H9 (cell line): Measurements from ENCODE around the gene PTPRR. TPM values are rescaled to one million over a fixed set of nuclear protein-coding genes. Genes with fewer than 3 reads are reported as not detected.

Experiments
- DNase-seq: peaks from one replicate; pipeline ENCODE4 v3.0.0-alpha.2; 2017
- H2AFZ ChIP-seq: one replicate; pipeline ENCODE4 v1.6.1; 2013; ENCODE audit warnings: mild to moderate bottlenecking, low read length, control low read depth, moderate library complexity
- H2AK5ac ChIP-seq: 2 replicates; pipeline ENCODE4 v1.6.1; 2013; ENCODE audit warnings: low read length, control low read depth, mixed read lengths; ENCODE audit not compliant: insufficient read length
- H2BK120ac ChIP-seq: one replicate; pipeline ENCODE4 v1.6.1; 2013; ENCODE audit warnings: low read depth, mild to moderate bottlenecking, low read length, control low read depth, inconsistent platforms; ENCODE audit not compliant: poor library complexity, severe bottlenecking
- H2BK12ac ChIP-seq: 2 replicates; pipeline ENCODE4 v1.6.1; 2013; ENCODE audit warnings: low read length, control low read depth, mixed read lengths, low read depth; ENCODE audit not compliant: insufficient read length
- H2BK15ac ChIP-seq: 2 replicates; pipeline ENCODE4 v1.6.1; 2013; ENCODE audit warnings: low read depth, low read length, control low read depth
- H2BK20ac ChIP-seq: one replicate; pipeline ENCODE4 v1.6.1; 2013; ENCODE audit warnings: low read depth, mild to moderate bottlenecking, low read length, control low read depth, inconsistent platforms; ENCODE audit not compliant: poor library complexity, severe bottlenecking
- H2BK5ac ChIP-seq: 2 replicates; pipeline ENCODE4 v1.6.1; 2013; ENCODE audit warnings: low read length, control low read depth, mixed read lengths; ENCODE audit not compliant: insufficient read length
- H3K14ac ChIP-seq: 2 replicates; pipeline ENCODE4 v1.6.1; 2013; ENCODE audit warnings: low read length, control low read depth; ENCODE audit not compliant: insufficient read depth
- H3K18ac ChIP-seq: 2 replicates; pipeline ENCODE4 v1.6.1; 2013; ENCODE audit warnings: low read depth, mild to moderate bottlenecking, mixed read lengths, low read length, control low read depth; ENCODE audit not compliant: insufficient read length
- H3K23ac ChIP-seq: 2 replicates; pipeline ENCODE4 v1.6.1; 2013; ENCODE audit warnings: low read length, control low read depth, mixed read lengths, low read depth; ENCODE audit not compliant: insufficient read length
- H3K23me2 ChIP-seq: 2 replicates; pipeline ENCODE4 v1.6.1; 2013; ENCODE audit warnings: low read depth, mild to moderate bottlenecking, mixed read lengths, low read length, control low read depth; ENCODE audit not compliant: insufficient read length, poor library complexity, severe bottlenecking
- H3K27ac ChIP-seq: 2 replicates; pipeline ENCODE4 v1.5.1; 2013; ENCODE audit warnings: low read length, control low read depth, mixed read lengths, low read depth; ENCODE audit not compliant: insufficient read length
- H3K27me3 ChIP-seq: 2 replicates; pipeline ENCODE4 v1.6.1; 2013; ENCODE audit warnings: low read length, control low read depth, inconsistent platforms; ENCODE audit not compliant: insufficient read depth
- H3K4ac ChIP-seq: 2 replicates; pipeline ENCODE4 v1.6.1; 2013; ENCODE audit warnings: low read depth, mild to moderate bottlenecking, control low read depth, inconsistent platforms, low read length, moderate library complexity
- H3K4me1 ChIP-seq: 2 replicates; pipeline ENCODE4 v1.6.1; 2013; ENCODE audit warnings: low read length, control low read depth, inconsistent platforms; ENCODE audit not compliant: insufficient read depth
- H3K4me2 ChIP-seq: 2 replicates; pipeline ENCODE4 v1.6.1; 2013; ENCODE audit warnings: low read length, control low read depth, mixed read lengths; ENCODE audit not compliant: insufficient read length, insufficient read depth
- H3K56ac ChIP-seq: 2 replicates; pipeline ENCODE4 v1.6.1; 2013; ENCODE audit warnings: low read depth, mild to moderate bottlenecking, mixed read lengths, low read length, control low read depth; ENCODE audit not compliant: insufficient read length
- H3K79me1 ChIP-seq: 2 replicates; pipeline ENCODE4 v1.6.1; 2013; ENCODE audit warnings: low read depth, mild to moderate bottlenecking, moderate library complexity, low read length, control low read depth, inconsistent platforms; ENCODE audit not compliant: insufficient read depth, poor library complexity, severe bottlenecking
- H3K79me2 ChIP-seq: 2 replicates; pipeline ENCODE4 v1.6.1; 2013; ENCODE audit warnings: low read length, control low read depth, inconsistent platforms; ENCODE audit not compliant: insufficient read depth
- H3K9ac ChIP-seq: 2 replicates; pipeline ENCODE4 v1.6.1; 2013; ENCODE audit warnings: low read length, control low read depth, mixed read lengths; ENCODE audit not compliant: insufficient read length; ENCODE audit errors: extremely low read depth
- H3K9me3 ChIP-seq: one replicate; pipeline ENCODE4 v1.6.1; 2013; ENCODE audit warnings: low read depth, low read length, inconsistent platforms; ENCODE audit not compliant: control insufficient read depth
- H3T11ph ChIP-seq: one replicate; pipeline ENCODE4 v1.6.1; 2013; ENCODE audit warnings: mild to moderate bottlenecking, low read length, control low read depth, inconsistent platforms
- H4K20me1 ChIP-seq: one replicate; pipeline ENCODE4 v1.6.1; 2013; ENCODE audit not compliant: control insufficient read depth, insufficient read length, insufficient read depth
- H4K5ac ChIP-seq: 2 replicates; pipeline ENCODE4 v1.6.1; 2013; ENCODE audit warnings: low read depth, mild to moderate bottlenecking, mixed read lengths, low read length, control low read depth; ENCODE audit not compliant: insufficient read length
- H4K8ac ChIP-seq: replicated peaks from 2 replicates; pipeline ENCODE4 v1.6.1; 2013; ENCODE audit warnings: low read length, control low read depth, mixed read lengths, low read depth; ENCODE audit not compliant: insufficient read length
- H4K91ac ChIP-seq: 2 replicates; pipeline ENCODE4 v1.6.1; 2013; ENCODE audit warnings: low read depth, mild to moderate bottlenecking, moderate library complexity, mixed read lengths, low read length, control low read depth; ENCODE audit not compliant: insufficient read length
- H3K27ac Mint-ChIP-seq, 3 experiments: 2 replicates in 2 of 3; 3 replicates in 1 of 3; pipeline ENCODE4 v1.8.0; 2020 to 2021; ENCODE audit warnings: mixed read lengths in 3 of 3, mild to moderate bottlenecking in 1 of 3, moderate library complexity in 1 of 3
- H3K27me3 Mint-ChIP-seq: 2 replicates; pipeline ENCODE4 v1.8.0; 2021; ENCODE audit warnings: low read depth, mild to moderate bottlenecking, moderate library complexity, mixed read lengths
- H3K36me3 Mint-ChIP-seq, 3 experiments: 2 replicates in 2 of 3; 3 replicates in 1 of 3; pipeline ENCODE4 v1.8.0; 2020 to 2021; ENCODE audit warnings: low read depth in 3 of 3, mixed read lengths in 3 of 3; ENCODE audit not compliant: insufficient read depth in 1 of 3
- H3K4me1 Mint-ChIP-seq, 2 experiments: 2 replicates each; pipeline ENCODE4 v1.8.0; 2020; ENCODE audit warnings: mixed read lengths in 2 of 2
- H3K4me3 Mint-ChIP-seq, 2 experiments: 2 replicates in 1 of 2; 3 replicates in 1 of 2; pipeline ENCODE4 v1.8.0; 2020 to 2021; ENCODE audit warnings: mild to moderate bottlenecking in 2 of 2, mixed read lengths in 2 of 2, moderate library complexity in 1 of 2
- H3K9me3 Mint-ChIP-seq, 2 experiments: 2 replicates in 1 of 2; 3 replicates in 1 of 2; pipeline ENCODE4 v1.8.0; 2020; ENCODE audit warnings: mild to moderate bottlenecking in 2 of 2, mixed read lengths in 2 of 2, moderate library complexity in 1 of 2
- CTCF ChIP-seq: fragments of 200-600 bp; sonication (generic); conservative IDR thresholded peaks from 3 replicates; pipeline ENCODE4 v1.8.0; 2021; ENCODE audit warnings: antibody characterized with exemption, mild to moderate bottlenecking
- total RNA-seq: library from RNA; stranded (reverse); gene quantifications from 2 replicates; pipeline ENCODE4 v1.2.1, GENCODE V29; 2021

Gene PTPRR
- total RNA-seq, 1 experiment from 2014 or later, result 0.22 TPM

GRCh38 chr12:70837026-70837425 lies 83.5 kb downstream of the PTPRR start:
- H2BK20ac ChIP-seq, result no peak overlapping the region
- no peak overlapping the region for H4K8ac ChIP-seq
- no peaks in the 10 kb centered on the region for H3K27me3 ChIP-seq
- no peak overlapping the region for H2BK5ac ChIP-seq
- no peaks in the 10 kb centered on the region for H3K4me1 ChIP-seq
- no peak overlapping the region for H3K9ac ChIP-seq
- H2BK15ac ChIP-seq, result no peak overlapping the region
- Mint-ChIP-seq H3K4me1 (peaks cover 14 to 20% of the 10 kb centered on the region in 2 experiments), H3K4me3 (no peak overlapping the region), H3K9me3 (no peaks in the 10 kb centered on the region), H3K27ac (no peak overlapping the region), H3K27me3 (no peaks in the 10 kb centered on the region), H3K36me3 (no peaks in the 10 kb centered on the region)
- H4K20me1 ChIP-seq, result no peaks in the 10 kb centered on the region
- H3K27ac ChIP-seq, result no peak overlapping the region
- H3K56ac ChIP-seq, result no peak overlapping the region
- H4K91ac ChIP-seq, result no peak overlapping the region
- H2BK12ac ChIP-seq, result no peak overlapping the region
- H3K14ac ChIP-seq, result no peak overlapping the region
- H3K4me2 ChIP-seq, result no peak overlapping the region
- H2AK5ac ChIP-seq, result no peak overlapping the region
- no peak overlapping the region for H3K23ac ChIP-seq
- H3K18ac ChIP-seq, result no peak overlapping the region
- no peak for DNase-seq
- H3K79me2 ChIP-seq, result no peaks in the 10 kb centered on the region
- no peak overlapping the region for H2AFZ ChIP-seq
- H3K23me2 ChIP-seq, result no peaks in the 10 kb centered on the region
- H3K79me1 ChIP-seq, result no peaks in the 10 kb centered on the region
- H3K4ac ChIP-seq, result no peak overlapping the region
- H4K5ac ChIP-seq, result no peak overlapping the region
- TF ChIP-seq CTCF, result no peak
- H2BK120ac ChIP-seq, result no peak overlapping the region
- no peak overlapping the region for H3T11ph ChIP-seq
- no peaks in the 10 kb centered on the region for H3K9me3 ChIP-seq
